GM23338 (cell line): ENCODE measurements around the gene NIPAL1. TPM values are rescaled to one million over a fixed set of nuclear protein-coding genes. Genes with fewer than 3 reads are reported as not detected.

Experiments
- ATAC-seq: fragments of 200-7000 bp; cut with Tn5 transposase; 3 replicates; pipeline ENCODE4 v1.9.1; 2020
- DNase-seq: peaks from one replicate; pipeline ENCODE4 v3.0.0-alpha.2; 2015; ENCODE audit warnings: low spot score
- H2AFZ ChIP-seq: fragments of 200-600 bp; sonication (generic); 2 replicates; pipeline ENCODE4 v1.8.0; 2016; ENCODE audit warnings: antibody characterized with exemption, mild to moderate bottlenecking, moderate library complexity
- H3F3A ChIP-seq: fragments of 200-600 bp; sonication (generic); replicated peaks from 2 replicates; pipeline ENCODE4 v1.8.0; 2017; ENCODE audit warnings: antibody characterized with exemption, mixed run types, low read depth
- H3K27ac ChIP-seq: fragments of 200-600 bp; sonication (generic); 2 replicates; pipeline ENCODE4 v1.6.1; 2016; ENCODE audit warnings: low read depth
- H3K27me3 ChIP-seq: fragments of 200-600 bp; sonication (generic); 2 replicates; pipeline ENCODE4 v1.8.0; 2016; ENCODE audit warnings: mild to moderate bottlenecking, mixed run types, moderate library complexity; ENCODE audit not compliant: insufficient read depth
- H3K36me3 ChIP-seq: fragments of 200-600 bp; sonication (generic); 2 replicates; pipeline ENCODE4 v1.8.0; 2016; ENCODE audit warnings: mild to moderate bottlenecking; ENCODE audit not compliant: insufficient read depth
- H3K4me1 ChIP-seq: fragments of 200-600 bp; sonication (generic); 2 replicates; pipeline ENCODE4 v1.8.0; 2016; ENCODE audit warnings: mild to moderate bottlenecking, moderate library complexity; ENCODE audit not compliant: insufficient read depth
- H3K4me2 ChIP-seq: fragments of 200-600 bp; sonication (generic); 2 replicates; pipeline ENCODE4 v1.7.1; 2017; ENCODE audit warnings: mixed run types
- H3K4me3 ChIP-seq: fragments of 200-600 bp; sonication (generic); 2 replicates; pipeline ENCODE4 v1.6.1; 2016; ENCODE audit warnings: mixed run types
- H3K79me2 ChIP-seq: fragments of 200-600 bp; sonication (generic); replicated peaks from 2 replicates; pipeline ENCODE4 v1.8.0; 2017; ENCODE audit warnings: mild to moderate bottlenecking; ENCODE audit not compliant: insufficient read depth
- H3K9me2 ChIP-seq: fragments of 200-600 bp; sonication (generic); 2 replicates; pipeline ENCODE4 v1.8.0; 2017; ENCODE audit not compliant: insufficient read depth
- H4K20me1 ChIP-seq: fragments of 200-600 bp; sonication (generic); replicated peaks from 2 replicates; pipeline ENCODE4 v1.8.0; 2017; ENCODE audit warnings: mild to moderate bottlenecking; ENCODE audit not compliant: insufficient read depth
- H3K27ac Mint-ChIP-seq: 2 replicates; pipeline ENCODE4 v1.8.0; 2020; ENCODE audit warnings: inconsistent platforms, mild to moderate bottlenecking, moderate library complexity, mixed read lengths
- H3K27me3 Mint-ChIP-seq: 3 replicates; pipeline ENCODE4 v1.8.0; 2022; ENCODE audit warnings: low read depth, mild to moderate bottlenecking, moderate library complexity, mixed read lengths, inconsistent platforms; ENCODE audit not compliant: insufficient read depth, poor library complexity
- H3K36me3 Mint-ChIP-seq: 3 replicates; pipeline ENCODE4 v1.8.0; 2021; ENCODE audit warnings: low read depth, mild to moderate bottlenecking, inconsistent platforms, moderate library complexity, mixed read lengths
- H3K4me1 Mint-ChIP-seq: 3 replicates; pipeline ENCODE4 v1.8.0; 2020; ENCODE audit warnings: mild to moderate bottlenecking, inconsistent platforms, mixed read lengths
- H3K4me3 Mint-ChIP-seq: 3 replicates; pipeline ENCODE4 v1.8.0; 2021; ENCODE audit warnings: moderate library complexity, mild to moderate bottlenecking, inconsistent platforms, mixed read lengths
- H3K9me3 Mint-ChIP-seq: 3 replicates; pipeline ENCODE4 v1.8.0; 2020; ENCODE audit warnings: moderate library complexity, mild to moderate bottlenecking, inconsistent platforms, mixed read lengths
- CREB1 ChIP-seq: fragments of 250-450 bp; sonication (Bioruptor Pico); IDR thresholded peaks from 2 replicates; pipeline ENCODE4 v1.5.0; 2020; ENCODE audit warnings: low read depth, mild to moderate bottlenecking, moderate library complexity
- CTCF ChIP-seq, 2 experiments: fragments of 200-600 bp in 1 of 2; sonication (generic) in 1 of 2; conservative IDR thresholded peaks; 2 replicates each; pipeline versions ENCODE4 v1.5.1 to v1.6.1; 2016 to 2017; ENCODE audit warnings: antibody characterized with exemption in 2 of 2, low read depth in 2 of 2, mild to moderate bottlenecking in 2 of 2, moderate library complexity in 1 of 2
- ETS1 ChIP-seq: IDR thresholded peaks from 2 replicates; pipeline ENCODE4 v1.6.1; 2016; ENCODE audit warnings: antibody characterized with exemption
- EZH2 ChIP-seq: fragments of 200-600 bp; sonication (generic); IDR thresholded peaks from one replicate; pipeline ENCODE4 v1.8.0; 2017; ENCODE audit warnings: antibody characterized with exemption, mild to moderate bottlenecking, low read depth; ENCODE audit not compliant: unreplicated experiment
- EZH2phosphoT487 ChIP-seq: fragments of 200-600 bp; sonication (generic); IDR thresholded peaks from one replicate; pipeline ENCODE4 v1.8.1; 2018; ENCODE audit warnings: antibody characterized with exemption; ENCODE audit not compliant: unreplicated experiment
- JUNB ChIP-seq: IDR thresholded peaks from one replicate; pipeline ENCODE4 v1.6.1; 2016; ENCODE audit warnings: antibody characterized with exemption; ENCODE audit not compliant: unreplicated experiment
- NANOG ChIP-seq: IDR thresholded peaks from 2 replicates; pipeline ENCODE4 v1.6.1; 2016; ENCODE audit warnings: antibody characterized with exemption, borderline replicate concordance
- POLR2AphosphoS5 ChIP-seq: IDR thresholded peaks from 2 replicates; pipeline ENCODE4 v1.6.1; 2016; ENCODE audit warnings: antibody characterized with exemption, low read depth
- STAT1 ChIP-seq: IDR thresholded peaks from one replicate; pipeline ENCODE4 v1.6.1; 2016; ENCODE audit warnings: antibody characterized with exemption; ENCODE audit not compliant: unreplicated experiment
- ZNF331 ChIP-seq: fragments of 250-450 bp; sonication (Bioruptor Pico); IDR thresholded peaks from 2 replicates; pipeline ENCODE4 v1.5.0; 2020; ENCODE audit warnings: low read depth, mild to moderate bottlenecking, moderate library complexity
- ZNF462 ChIP-seq: fragments of 250-450 bp; sonication (Bioruptor Pico); IDR thresholded peaks from 2 replicates; pipeline ENCODE4 v1.5.0; 2020; ENCODE audit warnings: mild to moderate bottlenecking, moderate library complexity
- polyA plus RNA-seq: library from polyadenylated mRNA; unstranded; fragments of >200 nt; fragmentation: Nextera tagmentation; extraction: Ambion mirVana; gene quantifications from 2 replicates; pipeline ENCODE4 v1.2.1, GENCODE V29; 2016
- total RNA-seq: library from RNA; depleted of rRNA; stranded (reverse); fragments of >200 nt; shearing (Covaris generic); gene quantifications from 2 replicates; pipeline ENCODE4 v1.2.3, GENCODE V29; 2014

Gene NIPAL1
- total and polyA plus RNA-seq, 2 experiments from 2014 or later = 5.3 to 8.2 TPM

GRCh38 chr4:48058617-48059530 is 42.3 kb downstream of the NIPAL1 start (continued):
- no peak for TF ChIP-seq ZNF462 (CRISPR knock-in tag)
- no peak for TF ChIP-seq CREB1 (CRISPR knock-in tag)
- no peak for TF ChIP-seq ETS1
- no peak for TF ChIP-seq CTCF (conservative IDR thresholded peaks at IDR 0.05; ENCODE audit: low read depth in 2 of 2)

GRCh38 chr4:48064349-48064748 is 47.8 kb downstream of the NIPAL1 start:
- H3K79me2 ChIP-seq = no peaks in the 10 kb centered on the region
- no peaks in the 10 kb centered on the region for H3K4me1 ChIP-seq
- Mint-ChIP-seq H3K27me3 (no peaks in the 10 kb centered on the region), H3K4me3 (no peak overlapping the region), H3K9me3 (peaks cover 7% of the 10 kb centered on the region), H3K36me3 (peaks cover 1% of the 10 kb centered on the region; the same call in 2 of the 3 replicates), H3K27ac (no peak overlapping the region), H3K4me1 (no peaks in the 10 kb centered on the region)
- no peaks in the 10 kb centered on the region for H4K20me1 ChIP-seq
- no peaks in the 10 kb centered on the region for H3K36me3 ChIP-seq
- peaks cover 5% of the 10 kb centered on the region for H3K9me2 ChIP-seq
- no peak overlapping the region for H3K4me3 ChIP-seq
- no peak for ATAC-seq
- no peaks in the 10 kb centered on the region for H3F3A ChIP-seq
- H3K4me2 ChIP-seq = no peak overlapping the region
- H3K27me3 ChIP-seq = no peaks in the 10 kb centered on the region
- no peak for DNase-seq
- no peak overlapping the region for H2AFZ ChIP-seq
- H3K27ac ChIP-seq = no peak overlapping the region
- TF ChIP-seq ETS1 = no peak
- no peak for TF ChIP-seq EZH2
- TF ChIP-seq CREB1 (CRISPR knock-in tag) = no peak
- TF ChIP-seq POLR2AphosphoS5 = no peak
- TF ChIP-seq NANOG = no peak
- no peak for TF ChIP-seq ZNF331 (CRISPR knock-in tag)
- TF ChIP-seq STAT1 = no peak
- TF ChIP-seq JUNB = no peak
- TF ChIP-seq EZH2phosphoT487 = no peak
- no peak for TF ChIP-seq CTCF (conservative IDR thresholded peaks at IDR 0.05; ENCODE audit: low read depth in 2 of 2)
